GM10847 (cell line): ENCODE data around the gene HNRNPUL1.
A peak's percentile ranks its signal among the peaks of the same experiment; 100 is the strongest.

Experiments
- POLR2A ChIP-seq: IDR thresholded peaks from 2 replicates; pipeline ENCODE4 v1.6.1; 2011; ENCODE audit not compliant: insufficient read length; ENCODE audit errors: extremely low read depth

The HNRNPUL1 gene

GRCh38 chr19:41308450-41309179 is 44.4 kb downstream of the HNRNPUL1 start:
- peak; percentile 20 for TF ChIP-seq POLR2A

GRCh38 chr19:41309180-41310032 is 45.2 kb downstream of the HNRNPUL1 start:
- no peak for TF ChIP-seq POLR2A

GRCh38 chr19:41310033-41310831 is 46.1 kb downstream of the HNRNPUL1 start, which contains the start of gene CCDC97:
CCDC97 (plus strand) TSS chr19:41310172; CDS start chr19:41310311, 139 bp downstream.
- peak; percentile 74 for TF ChIP-seq POLR2A

- no peak for TF ChIP-seq POLR2A
Observed at GRCh38 chr19:41311072-41311471, 46.9 kb downstream of the HNRNPUL1 start.

- no peak for TF ChIP-seq POLR2A
Observed at GRCh38 chr19:41311613-41312012, 47.4 kb downstream of the HNRNPUL1 start.

- TF ChIP-seq POLR2A, result no peak
Observed at GRCh38 chr19:41316306-41316920, 52.2 kb downstream of the HNRNPUL1 start.

GRCh38 chr19:41318696-41319499 is 54.7 kb downstream of the HNRNPUL1 start:
- no peak for TF ChIP-seq POLR2A

GRCh38 chr19:41319500-41320184 is 55.5 kb downstream of the HNRNPUL1 start:
- TF ChIP-seq POLR2A, result no peak

- TF ChIP-seq POLR2A, result no peak
Observed at GRCh38 chr19:41320185-41320518, 56.0 kb downstream of the HNRNPUL1 start.

- TF ChIP-seq POLR2A, result no peak
Observed at GRCh38 chr19:41320568-41320967, 56.4 kb downstream of the HNRNPUL1 start.

GRCh38 chr19:41321204-41321599 is 57.0 kb downstream of the HNRNPUL1 start:
- TF ChIP-seq POLR2A, result no peak

- TF ChIP-seq POLR2A, result no peak
Observed at GRCh38 chr19:41321600-41322270, 57.6 kb downstream of the HNRNPUL1 start.

GRCh38 chr19:41322451-41322850 is 58.3 kb downstream of the HNRNPUL1 start:
- no peak for TF ChIP-seq POLR2A
